Thoracic aorta (tissue), 2 donors: Measurements from ENCODE around the gene JAM2. TPM values are rescaled to one million over a fixed set of nuclear protein-coding genes. Genes with fewer than 3 reads are reported as not detected.

Experiments
- ATAC-seq: fragments of 150-250 bp; one replicate; pipeline ENCODE4 v1.8.0; 2017; ENCODE audit warnings: low read depth; ENCODE audit not compliant: insufficient number of reproducible peaks, low FRiP score
- DNase-seq: peaks from one replicate; pipeline ENCODE4 v3.0.0-alpha.2; 2020; ENCODE audit warnings: low spot score
- H3K27ac ChIP-seq, 2 donors: fragments of 200-600 bp; sonication (generic); 1 replicate in 1 of 2; 2 replicates in 1 of 2; pipeline ENCODE4 v1.5.1; 2016; ENCODE audit warnings: mild to moderate bottlenecking in 2 of 2, moderate library complexity in 2 of 2
- H3K27me3 ChIP-seq: fragments of 200-600 bp; sonication (generic); replicated peaks from 2 replicates; pipeline ENCODE4 v1.6.0; 2016; ENCODE audit warnings: mild to moderate bottlenecking; ENCODE audit not compliant: insufficient read depth
- H3K36me3 ChIP-seq: fragments of 200-600 bp; sonication (generic); one replicate; pipeline ENCODE4 v1.5.1; 2016
- H3K4me1 ChIP-seq, 2 donors: fragments of 200-600 bp; sonication (generic); 1 replicate in 1 of 2; 2 replicates in 1 of 2; pipeline versions ENCODE4 v1.5.1 to v1.6.0; 2016; ENCODE audit warnings: low read depth in 2 of 2, mild to moderate bottlenecking in 1 of 2; ENCODE audit not compliant: control insufficient read depth in 1 of 2
- H3K4me3 ChIP-seq: fragments of 200-600 bp; sonication (generic); 2 replicates; pipeline ENCODE4 v1.5.1; 2016; ENCODE audit warnings: mild to moderate bottlenecking
- H3K9me3 ChIP-seq: fragments of 200-600 bp; sonication (generic); 2 replicates; pipeline ENCODE4 v1.5.1; 2016
- CTCF ChIP-seq: fragments of 200-600 bp; sonication (generic); IDR thresholded peaks from one replicate; pipeline ENCODE4 v1.5.1; 2019; ENCODE audit warnings: antibody characterized with exemption
- total RNA-seq, 2 donors: library from RNA; depleted of rRNA; stranded (reverse); fragments of >200 nt; gene quantifications; one replicate each; pipeline versions ENCODE4 v1.1.0 to v1.2.3, GENCODE V29; 2016

The JAM2 gene
- total RNA-seq, 2 donors from 2014 or later, result 10.2 to 20.9 TPM

- TF ChIP-seq CTCF, result no peak
- peak overlapping the region; percentile 93 to 98 for H3K27ac ChIP-seq
These were observed 95.5 kb downstream of the JAM2 start for GRCh38 chr21:25734654-25734903.

GRCh38 chr21:25734904-25735645 is 96.0 kb downstream of the JAM2 start, which contains the start of the genes ATP5PF and GABPA:
TSS of gene ATP5PF (minus strand) at chr21:25734904. CDS start at chr21:25729794, 5,110 bp downstream.
TSS of gene GABPA (plus strand) at chr21:25734972. CDS start at chr21:25741599, 6,627 bp downstream.
- Histone ChIP-seq H3K27ac (peak within 1 kb of the TSS; percentile 93 to 98), H3K4me3 (peak within 1 kb of the TSS; percentile 93), H3K36me3 (peaks cover 1% of the 10 kb centered on the region), H3K4me1 (peaks cover 20 to 35% of the 10 kb centered on the region in 2 donors), H3K27me3 (no peaks in the 10 kb centered on the region), H3K9me3 (no peaks in the 10 kb centered on the region)
- no peak for TF ChIP-seq CTCF
- DNase-seq (peak; percentile 89), ATAC-seq (peak; percentile 97)

More at GRCh38 chr21:25734654-25734903, 95.5 kb downstream of the JAM2 start:
- Histone ChIP-seq H3K9me3 (no peaks in the 10 kb centered on the region), H3K4me1 (peaks cover 20 to 35% of the 10 kb centered on the region in 2 donors), H3K36me3 (peaks cover 6% of the 10 kb centered on the region), H3K4me3 (peak overlapping the region; percentile 93), H3K27me3 (no peaks in the 10 kb centered on the region)
- ATAC-seq, result no peak
- no peak for DNase-seq

- peak overlapping the region; percentile 93 to 98 for H3K27ac ChIP-seq
- no peak for TF ChIP-seq CTCF
- no peaks in the 10 kb centered on the region for H3K27me3 ChIP-seq
- ATAC-seq (peak; percentile 61), DNase-seq (peak; percentile 56)
- peak overlapping the region; percentile 93 for H3K4me3 ChIP-seq
- H3K9me3 ChIP-seq, result no peaks in the 10 kb centered on the region
- peaks cover 20 to 35% of the 10 kb centered on the region in 2 donors for H3K4me1 ChIP-seq
- no peaks in the 10 kb centered on the region for H3K36me3 ChIP-seq
These were observed 96.9 kb downstream of the JAM2 start for GRCh38 chr21:25735646-25736597.

- Histone ChIP-seq H3K36me3 (no peaks in the 10 kb centered on the region), H3K27ac (no peak overlapping the region), H3K4me3 (no peak overlapping the region), H3K4me1 (peaks cover 18 to 31% of the 10 kb centered on the region in 2 donors), H3K9me3 (no peaks in the 10 kb centered on the region), H3K27me3 (no peaks in the 10 kb centered on the region)
- no peak for DNase-seq
- no peak for ATAC-seq
- no peak for TF ChIP-seq CTCF
These were observed 98.4 kb downstream of the JAM2 start for GRCh38 chr21:25737421-25737820.

GRCh38 chr21:25742900-25743299 is 103.8 kb downstream of the JAM2 start:
- H3K36me3 ChIP-seq, result peaks cover 9% of the 10 kb centered on the region
- no peak overlapping the region for H3K4me3 ChIP-seq
- no peak overlapping the region for H3K27ac ChIP-seq
- ATAC-seq (no peak), DNase-seq (no peak)
- no peaks in the 10 kb centered on the region for H3K4me1 ChIP-seq
- H3K27me3 ChIP-seq, result no peaks in the 10 kb centered on the region
- TF ChIP-seq CTCF, result no peak
- no peaks in the 10 kb centered on the region for H3K9me3 ChIP-seq
